HG02623 (cell line): Measurements from ENCODE around the gene GBGT1.
"Not testable (repeated sequence)": the region's sequence is repeated elsewhere in the genome, so short reads cannot be mapped to it uniquely, and the experiment has no call there.

Experiments used
- ATAC-seq: cut with Tn5 transposase; IDR thresholded peaks from one replicate; pipeline ENCODE4 v1.9.1; 2021; ENCODE audit warnings: moderate library complexity; ENCODE audit not compliant: unreplicated experiment

GBGT1 gene

GRCh38 chr9:133163504-133164172 lies at the start of gene GBGT1:
TSS of gene GBGT1 (minus strand) at chr9:133163914. CDS start at chr9:133162412, 1,502 bp downstream.
- no peak for ATAC-seq

- no peak for ATAC-seq
Measured at GRCh38 chr9:133210609-133211008, 46.9 kb upstream of the GBGT1 start.

GRCh38 chr9:133210202-133210532 lies 46.5 kb upstream of the GBGT1 start:
- ATAC-seq = no peak

- ATAC-seq = not testable (repeated sequence)
Measured at GRCh38 chr9:133209327-133210201, 45.9 kb upstream of the GBGT1 start.

GRCh38 chr9:133208880-133209300 lies 45.2 kb upstream of the GBGT1 start, which contains the start of gene OBP2B:
TSS of gene OBP2B (minus strand) at chr9:133209250. CDS start at chr9:133209199, 51 bp downstream.
- not testable (repeated sequence) for ATAC-seq

GRCh38 chr9:133208171-133208879 lies 44.6 kb upstream of the GBGT1 start:
- ATAC-seq = not testable (repeated sequence)

GRCh38 chr9:133207540-133208170 lies 43.9 kb upstream of the GBGT1 start:
- no peak for ATAC-seq

GRCh38 chr9:133207021-133207531 lies 43.4 kb upstream of the GBGT1 start:
- no peak for ATAC-seq

GRCh38 chr9:133205996-133206931 lies 42.5 kb upstream of the GBGT1 start:
- no peak for ATAC-seq

GRCh38 chr9:133205481-133205887 lies 41.8 kb upstream of the GBGT1 start:
- not testable (repeated sequence) for ATAC-seq

- no peak for ATAC-seq
Measured at GRCh38 chr9:133204993-133205336, 41.3 kb upstream of the GBGT1 start.

- ATAC-seq = no peak
Measured at GRCh38 chr9:133204335-133204992, 40.8 kb upstream of the GBGT1 start.

- ATAC-seq = no peak
Measured at GRCh38 chr9:133203506-133204075, 39.9 kb upstream of the GBGT1 start.

GRCh38 chr9:133202688-133203453 lies 39.2 kb upstream of the GBGT1 start:
- ATAC-seq = no peak

GRCh38 chr9:133202145-133202513 lies 38.4 kb upstream of the GBGT1 start:
- no peak for ATAC-seq

GRCh38 chr9:133201424-133202144 lies 37.9 kb upstream of the GBGT1 start:
- ATAC-seq = no peak

GRCh38 chr9:133200631-133201030 lies 36.9 kb upstream of the GBGT1 start:
- no peak for ATAC-seq
